Karpas-422 (cell line): ENCODE data around the gene C2CD4C. TPM values are rescaled to one million over a fixed set of nuclear protein-coding genes. Genes with fewer than 3 reads are reported as not detected.

Experiments
- DNase-seq: peaks from one replicate; pipeline ENCODE4 v3.0.0-alpha.2; 2015
- H2AFZ ChIP-seq: fragments of 200-600 bp; sonication (generic); 2 replicates; pipeline ENCODE4 v1.6.1; 2014; ENCODE audit warnings: antibody characterized with exemption, low read length, mixed read lengths
- H3K27ac ChIP-seq: fragments of 200-600 bp; sonication (generic); 2 replicates; pipeline ENCODE4 v1.5.1; 2014; ENCODE audit warnings: mild to moderate bottlenecking, low read length, moderate library complexity
- H3K27me3 ChIP-seq: fragments of 200-600 bp; sonication (generic); 2 replicates; pipeline ENCODE4 v1.6.1; 2014; ENCODE audit warnings: low read length, mixed read lengths
- H3K36me3 ChIP-seq: fragments of 200-600 bp; sonication (generic); 2 replicates; pipeline ENCODE4 v1.6.1; 2014; ENCODE audit warnings: low read length, mixed read lengths; ENCODE audit not compliant: insufficient read depth
- H3K4me1 ChIP-seq: fragments of 200-600 bp; sonication (generic); 2 replicates; pipeline ENCODE4 v1.6.1; 2014; ENCODE audit warnings: mild to moderate bottlenecking, low read length, mixed read lengths
- H3K4me2 ChIP-seq: fragments of 200-600 bp; sonication (generic); 2 replicates; pipeline ENCODE4 v1.6.1; 2014; ENCODE audit warnings: low read length, low read depth, mild to moderate bottlenecking; ENCODE audit not compliant: poor library complexity, severe bottlenecking
- H3K4me3 ChIP-seq: fragments of 200-600 bp; sonication (generic); 2 replicates; pipeline ENCODE4 v1.5.1; 2014; ENCODE audit warnings: mild to moderate bottlenecking, antibody characterized with exemption, low read length, mixed read lengths
- H3K79me2 ChIP-seq: fragments of 200-600 bp; sonication (generic); 2 replicates; pipeline ENCODE4 v1.6.1; 2014; ENCODE audit warnings: mild to moderate bottlenecking, low read length, mixed read lengths
- H3K9ac ChIP-seq: fragments of 200-600 bp; sonication (generic); 2 replicates; pipeline ENCODE4 v1.6.0; 2014; ENCODE audit warnings: low read length
- H3K9me2 ChIP-seq: fragments of 200-600 bp; sonication (generic), shearing (Covaris generic); replicated peaks from 2 replicates; pipeline ENCODE4 v1.6.0; 2014; ENCODE audit warnings: mild to moderate bottlenecking, low read length, moderate library complexity; ENCODE audit not compliant: insufficient read depth
- H3K9me3 ChIP-seq: fragments of 300-700, 200-600 bp; sonication (generic); 2 replicates; pipeline ENCODE4 v1.6.1; 2014; ENCODE audit warnings: low read length, mixed read lengths
- H4K20me1 ChIP-seq: fragments of 200-600 bp; sonication (generic); 2 replicates; pipeline ENCODE4 v1.6.1; 2014; ENCODE audit warnings: mild to moderate bottlenecking, antibody characterized with exemption, low read length, low read depth; ENCODE audit not compliant: insufficient read depth
- total RNA-seq: library from RNA; depleted of rRNA; stranded (reverse); fragments of >200 nt; shearing (Covaris generic); gene quantifications from 2 replicates; pipeline ENCODE4 v1.2.3, GENCODE V29; 2014; ENCODE audit warnings: low replicate concordance

The C2CD4C gene
- total RNA-seq, 1 experiment from 2014 or later: not detected

GRCh38 chr19:367963-368629 lies 40.9 kb downstream of the C2CD4C start:
- no peak overlapping the region for H3K4me3 ChIP-seq
- H2AFZ ChIP-seq: no peak overlapping the region
- H3K4me1 ChIP-seq: no peaks in the 10 kb centered on the region
- H3K36me3 ChIP-seq: no peaks in the 10 kb centered on the region
- no peak overlapping the region for H3K27ac ChIP-seq
- H4K20me1 ChIP-seq: no peaks in the 10 kb centered on the region
- no peak overlapping the region for H3K4me2 ChIP-seq
- DNase-seq: no peak
- no peak overlapping the region for H3K9ac ChIP-seq
- H3K9me2 ChIP-seq: no peaks in the 10 kb centered on the region
- no peaks in the 10 kb centered on the region for H3K27me3 ChIP-seq
- no peaks in the 10 kb centered on the region for H3K9me3 ChIP-seq
- no peaks in the 10 kb centered on the region for H3K79me2 ChIP-seq

GRCh38 chr19:367561-367960 lies 41.4 kb downstream of the C2CD4C start:
- no peak overlapping the region for H3K27ac ChIP-seq
- no peaks in the 10 kb centered on the region for H3K9me2 ChIP-seq
- H4K20me1 ChIP-seq: no peaks in the 10 kb centered on the region
- no peaks in the 10 kb centered on the region for H3K27me3 ChIP-seq
- no peak for DNase-seq
- H3K79me2 ChIP-seq: no peaks in the 10 kb centered on the region
- H3K9me3 ChIP-seq: no peaks in the 10 kb centered on the region
- no peak overlapping the region for H3K4me2 ChIP-seq
- H2AFZ ChIP-seq: no peak overlapping the region
- H3K36me3 ChIP-seq: no peaks in the 10 kb centered on the region
- no peak overlapping the region for H3K9ac ChIP-seq
- no peaks in the 10 kb centered on the region for H3K4me1 ChIP-seq
- no peak overlapping the region for H3K4me3 ChIP-seq

- Histone ChIP-seq H3K9ac (no peak overlapping the region), H2AFZ (no peak overlapping the region), H3K27ac (no peak overlapping the region), H3K4me1 (no peaks in the 10 kb centered on the region), H3K79me2 (no peaks in the 10 kb centered on the region), H3K9me2 (no peaks in the 10 kb centered on the region), H3K27me3 (no peaks in the 10 kb centered on the region), H3K9me3 (no peaks in the 10 kb centered on the region), H3K4me2 (no peak overlapping the region), H3K36me3 (no peaks in the 10 kb centered on the region), H4K20me1 (no peaks in the 10 kb centered on the region), H3K4me3 (no peak overlapping the region)
- DNase-seq: no peak
Measured at GRCh38 chr19:366951-367350, 42.0 kb downstream of the C2CD4C start.

GRCh38 chr19:366205-366783 lies 42.7 kb downstream of the C2CD4C start:
- H3K9me2 ChIP-seq: no peaks in the 10 kb centered on the region
- H3K9me3 ChIP-seq: no peaks in the 10 kb centered on the region
- no peaks in the 10 kb centered on the region for H3K79me2 ChIP-seq
- H2AFZ ChIP-seq: no peak overlapping the region
- H3K4me1 ChIP-seq: no peaks in the 10 kb centered on the region
- H3K9ac ChIP-seq: no peak overlapping the region
- H3K27me3 ChIP-seq: no peaks in the 10 kb centered on the region
- H3K4me2 ChIP-seq: no peak overlapping the region
- no peak for DNase-seq
- H3K27ac ChIP-seq: no peak overlapping the region
- no peaks in the 10 kb centered on the region for H3K36me3 ChIP-seq
- H4K20me1 ChIP-seq: no peaks in the 10 kb centered on the region
- H3K4me3 ChIP-seq: no peak overlapping the region

- Histone ChIP-seq H3K9me2 (no peaks in the 10 kb centered on the region), H3K4me2 (no peak overlapping the region), H3K9ac (no peak overlapping the region), H3K4me3 (no peak overlapping the region), H2AFZ (no peak overlapping the region), H3K9me3 (no peaks in the 10 kb centered on the region), H3K4me1 (no peaks in the 10 kb centered on the region), H3K27ac (no peak overlapping the region), H3K79me2 (no peaks in the 10 kb centered on the region), H3K27me3 (no peaks in the 10 kb centered on the region), H4K20me1 (no peaks in the 10 kb centered on the region), H3K36me3 (no peaks in the 10 kb centered on the region)
- no peak for DNase-seq
Measured at GRCh38 chr19:364496-365287, 44.3 kb downstream of the C2CD4C start.

GRCh38 chr19:362683-363082 lies 46.3 kb downstream of the C2CD4C start:
- Histone ChIP-seq H3K79me2 (no peaks in the 10 kb centered on the region), H3K27ac (no peak overlapping the region), H3K9ac (no peak overlapping the region), H3K27me3 (no peaks in the 10 kb centered on the region), H3K36me3 (no peaks in the 10 kb centered on the region), H3K4me1 (no peaks in the 10 kb centered on the region), H3K4me3 (no peak overlapping the region), H3K9me3 (no peaks in the 10 kb centered on the region), H2AFZ (no peak overlapping the region), H3K9me2 (no peaks in the 10 kb centered on the region), H3K4me2 (no peak overlapping the region), H4K20me1 (no peaks in the 10 kb centered on the region)
- no peak for DNase-seq

GRCh38 chr19:362154-362553 lies 46.8 kb downstream of the C2CD4C start:
- no peaks in the 10 kb centered on the region for H4K20me1 ChIP-seq
- H2AFZ ChIP-seq: no peak overlapping the region
- no peaks in the 10 kb centered on the region for H3K36me3 ChIP-seq
- H3K4me3 ChIP-seq: no peak overlapping the region
- no peaks in the 10 kb centered on the region for H3K9me2 ChIP-seq
- H3K79me2 ChIP-seq: no peaks in the 10 kb centered on the region
- H3K9me3 ChIP-seq: no peaks in the 10 kb centered on the region
- H3K4me1 ChIP-seq: no peaks in the 10 kb centered on the region
- H3K27ac ChIP-seq: no peak overlapping the region
- no peaks in the 10 kb centered on the region for H3K27me3 ChIP-seq
- H3K9ac ChIP-seq: no peak overlapping the region
- DNase-seq: no peak
- H3K4me2 ChIP-seq: no peak overlapping the region

- Histone ChIP-seq H3K9ac (no peak overlapping the region), H4K20me1 (no peaks in the 10 kb centered on the region), H3K79me2 (no peaks in the 10 kb centered on the region), H3K36me3 (no peaks in the 10 kb centered on the region), H3K4me2 (no peak overlapping the region), H3K9me3 (no peaks in the 10 kb centered on the region), H3K9me2 (no peaks in the 10 kb centered on the region), H3K4me3 (no peak overlapping the region), H3K27me3 (no peaks in the 10 kb centered on the region), H3K27ac (no peak overlapping the region), H2AFZ (no peak overlapping the region), H3K4me1 (no peaks in the 10 kb centered on the region)
- no peak for DNase-seq
Measured at GRCh38 chr19:359653-359925, 49.4 kb downstream of the C2CD4C start.
